Type B pancreatic cell (in vitro differentiated cells): ENCODE data around the gene USP6. TPM values are rescaled to one million over a fixed set of nuclear protein-coding genes. Genes with fewer than 3 reads are reported as not detected.
"Not testable (repeated sequence)": the region's sequence is repeated elsewhere in the genome, so short reads cannot be mapped to it uniquely, and the experiment has no call there.

ENCODE experiments used
- DNase-seq: peaks from one replicate; pipeline ENCODE4 v3.0.0; 2021; ENCODE audit warnings: mixed read lengths; ENCODE audit not compliant: unreplicated experiment; ENCODE audit errors: extremely low spot score
- H3K27ac Mint-ChIP-seq: 2 replicates; pipeline ENCODE4 v1.8.0; 2021; ENCODE audit warnings: mild to moderate bottlenecking, mixed read lengths
- H3K27me3 Mint-ChIP-seq: 2 replicates; pipeline ENCODE4 v1.8.0; 2021; ENCODE audit warnings: mixed read lengths
- H3K36me3 Mint-ChIP-seq: 2 replicates; pipeline ENCODE4 v1.8.0; 2021; ENCODE audit warnings: mixed read lengths
- H3K4me1 Mint-ChIP-seq: one replicate; pipeline ENCODE4 v1.8.0; 2021; ENCODE audit warnings: mixed read lengths; ENCODE audit not compliant: unreplicated experiment
- H3K4me3 Mint-ChIP-seq: 2 replicates; pipeline ENCODE4 v1.8.0; 2021; ENCODE audit warnings: mild to moderate bottlenecking, mixed read lengths
- H3K9me3 Mint-ChIP-seq: 2 replicates; pipeline ENCODE4 v1.8.0; 2021; ENCODE audit warnings: mixed read lengths
- total RNA-seq: library from RNA; stranded (reverse); gene quantifications from 2 replicates; pipeline ENCODE4 v1.2.1, GENCODE V29; 2021; ENCODE audit warnings: low replicate concordance
- TF ChIP-seq, protein P1 (sequence below): fragments of 200-600 bp; sonication (generic); conservative IDR thresholded peaks from 2 replicates; pipeline ENCODE4 v1.5.0; 2021; ENCODE audit warnings: antibody characterized with exemption, mild to moderate bottlenecking

Gene USP6
- total RNA-seq, 1 donor from 2014 or later, result 0.22 TPM

DNA sequence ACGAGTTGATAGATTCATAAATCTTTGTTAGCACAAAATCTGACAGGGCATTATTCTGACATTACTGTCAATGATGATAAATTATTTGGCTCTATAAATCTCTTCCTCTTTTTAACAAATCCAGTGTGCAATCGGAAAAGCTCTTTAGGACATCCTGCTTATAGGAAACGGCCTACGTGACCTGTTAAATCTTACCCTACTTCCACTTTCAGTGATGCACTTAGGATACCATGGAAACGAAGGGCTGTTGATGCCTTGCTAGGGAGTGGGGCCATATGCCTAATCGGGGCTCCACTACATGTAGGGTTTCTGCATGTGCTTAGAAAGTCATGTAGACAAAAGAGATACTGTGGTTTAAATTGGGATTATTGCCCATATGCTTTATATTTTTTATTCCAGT lies 48.6 kb downstream of the USP6 start:
- Mint-ChIP-seq H3K9me3 (no peaks in the 10 kb centered on the region), H3K27ac (no peak overlapping the region), H3K4me1 (no peaks in the 10 kb centered on the region), H3K36me3 (no peaks in the 10 kb centered on the region), H3K27me3 (peaks cover 12% of the 10 kb centered on the region), H3K4me3 (no peak overlapping the region)
- TF ChIP-seq, protein P1, sequence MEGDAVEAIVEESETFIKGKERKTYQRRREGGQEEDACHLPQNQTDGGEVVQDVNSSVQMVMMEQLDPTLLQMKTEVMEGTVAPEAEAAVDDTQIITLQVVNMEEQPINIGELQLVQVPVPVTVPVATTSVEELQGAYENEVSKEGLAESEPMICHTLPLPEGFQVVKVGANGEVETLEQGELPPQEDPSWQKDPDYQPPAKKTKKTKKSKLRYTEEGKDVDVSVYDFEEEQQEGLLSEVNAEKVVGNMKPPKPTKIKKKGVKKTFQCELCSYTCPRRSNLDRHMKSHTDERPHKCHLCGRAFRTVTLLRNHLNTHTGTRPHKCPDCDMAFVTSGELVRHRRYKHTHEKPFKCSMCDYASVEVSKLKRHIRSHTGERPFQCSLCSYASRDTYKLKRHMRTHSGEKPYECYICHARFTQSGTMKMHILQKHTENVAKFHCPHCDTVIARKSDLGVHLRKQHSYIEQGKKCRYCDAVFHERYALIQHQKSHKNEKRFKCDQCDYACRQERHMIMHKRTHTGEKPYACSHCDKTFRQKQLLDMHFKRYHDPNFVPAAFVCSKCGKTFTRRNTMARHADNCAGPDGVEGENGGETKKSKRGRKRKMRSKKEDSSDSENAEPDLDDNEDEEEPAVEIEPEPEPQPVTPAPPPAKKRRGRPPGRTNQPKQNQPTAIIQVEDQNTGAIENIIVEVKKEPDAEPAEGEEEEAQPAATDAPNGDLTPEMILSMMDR, result no peak
- no peak for DNase-seq

GRCh38 chr17:5165791-5166564 lies 50.1 kb downstream of the USP6 start:
- H3K9me3 Mint-ChIP-seq, H3K27ac Mint-ChIP-seq, H3K4me3 Mint-ChIP-seq, H3K4me1 Mint-ChIP-seq, H3K36me3 Mint-ChIP-seq, H3K27me3 Mint-ChIP-seq, DNase-seq: not testable (repeated sequence)

GRCh38 chr17:5175027-5175426 lies 59.2 kb downstream of the USP6 start:
- not testable (repeated sequence) for H3K27me3 Mint-ChIP-seq, H3K4me1 Mint-ChIP-seq, H3K9me3 Mint-ChIP-seq, DNase-seq, H3K4me3 Mint-ChIP-seq, H3K27ac Mint-ChIP-seq
- peaks cover 23% of the 10 kb centered on the region for H3K36me3 Mint-ChIP-seq

DNA sequence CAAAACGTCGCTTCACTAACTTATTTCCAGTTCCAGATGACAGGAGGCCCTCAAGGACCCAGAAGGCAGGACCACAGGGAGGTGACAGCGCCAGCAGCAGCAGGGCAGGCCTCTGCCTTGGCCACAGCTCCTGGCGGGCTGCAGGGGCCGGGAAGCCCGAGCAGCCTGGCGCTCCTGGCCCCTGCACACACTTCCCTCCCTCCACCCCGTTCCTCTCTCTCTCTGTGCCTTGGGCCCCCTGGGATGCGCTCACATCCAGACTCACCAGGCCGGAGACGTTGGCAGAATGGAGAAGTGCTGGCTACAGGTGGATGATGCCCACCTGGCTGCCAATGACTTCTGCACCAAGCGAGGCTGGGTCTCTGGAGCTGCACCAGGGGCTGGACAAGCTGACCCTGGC lies 63.2 kb downstream of the USP6 start:
- H3K4me1 Mint-ChIP-seq, result no peaks in the 10 kb centered on the region
- DNase-seq, result no peak
- H3K36me3 Mint-ChIP-seq, result peaks cover 57% of the 10 kb centered on the region
- H3K4me3 Mint-ChIP-seq, result no peak overlapping the region
- no peak overlapping the region for H3K27ac Mint-ChIP-seq
- TF ChIP-seq, protein P1, result no peak
- H3K9me3 Mint-ChIP-seq, result peaks cover 29% of the 10 kb centered on the region
- H3K27me3 Mint-ChIP-seq, result no peaks in the 10 kb centered on the region

- Mint-ChIP-seq H3K27ac (no peak overlapping the region), H3K27me3 (no peaks in the 10 kb centered on the region), H3K36me3 (peaks cover 59% of the 10 kb centered on the region), H3K4me1 (no peaks in the 10 kb centered on the region), H3K4me3 (no peak overlapping the region), H3K9me3 (peaks cover 31% of the 10 kb centered on the region)
- TF ChIP-seq, protein P1, result no peak
- DNase-seq, result no peak
These were observed 65.9 kb downstream of the USP6 start for GRCh38 chr17:5181509-5182305.

GRCh38 chr17:5182597-5183409 lies 67.0 kb downstream of the USP6 start:
- peaks cover 34% of the 10 kb centered on the region for H3K9me3 Mint-ChIP-seq
- TF ChIP-seq, protein P1, result no peak
- DNase-seq, result no peak
- peak overlapping the region; percentile 48 for H3K4me3 Mint-ChIP-seq
- H3K27ac Mint-ChIP-seq, result peak overlapping the region; percentile 17
- H3K4me1 Mint-ChIP-seq, result no peaks in the 10 kb centered on the region
- H3K27me3 Mint-ChIP-seq, result no peaks in the 10 kb centered on the region
- H3K36me3 Mint-ChIP-seq, result peaks cover 65% of the 10 kb centered on the region
